GM23248 (cell line): ENCODE data around the gene ADM5. TPM values are rescaled to one million over a fixed set of nuclear protein-coding genes. Genes with fewer than 3 reads are reported as not detected.

Experiments used
- DNase-seq: peaks from one replicate; pipeline ENCODE4 v3.0.0-alpha.2; 2015
- H2AFZ ChIP-seq: fragments of 200-600 bp; sonication (generic); 2 replicates; pipeline ENCODE4 v1.6.1; 2016; ENCODE audit warnings: antibody characterized with exemption
- H3F3A ChIP-seq: fragments of 200-600 bp; sonication (generic); 2 replicates; pipeline ENCODE4 v1.6.1; 2016; ENCODE audit warnings: mild to moderate bottlenecking, antibody characterized with exemption, mixed run types; ENCODE audit not compliant: insufficient read depth
- H3K27ac ChIP-seq: fragments of 200-600 bp; sonication (generic); 2 replicates; pipeline ENCODE4 v1.5.1; 2016; ENCODE audit warnings: mild to moderate bottlenecking
- H3K27me3 ChIP-seq: fragments of 200-600 bp; sonication (generic); replicated peaks from 2 replicates; pipeline ENCODE4 v1.6.1; 2016; ENCODE audit warnings: mild to moderate bottlenecking; ENCODE audit not compliant: insufficient read depth
- H3K36me3 ChIP-seq: fragments of 200-600 bp; sonication (generic); 2 replicates; pipeline ENCODE4 v1.6.1; 2016; ENCODE audit warnings: low read depth, mild to moderate bottlenecking
- H3K4me1 ChIP-seq: fragments of 200-600 bp; sonication (generic); 2 replicates; pipeline ENCODE4 v1.6.1; 2016; ENCODE audit warnings: mild to moderate bottlenecking; ENCODE audit not compliant: insufficient read depth
- H3K4me2 ChIP-seq: fragments of 200-600 bp; sonication (generic); one replicate; pipeline ENCODE4 v1.6.1; 2016; ENCODE audit warnings: mild to moderate bottlenecking; ENCODE audit not compliant: unreplicated experiment
- H3K4me3 ChIP-seq: fragments of 200-600 bp; sonication (generic); 2 replicates; pipeline ENCODE4 v1.5.1; 2016; ENCODE audit warnings: mild to moderate bottlenecking
- H3K79me2 ChIP-seq: fragments of 200-600 bp; sonication (generic); 2 replicates; pipeline ENCODE4 v1.6.1; 2016; ENCODE audit warnings: mild to moderate bottlenecking; ENCODE audit not compliant: insufficient read depth
- H3K9ac ChIP-seq: fragments of 200-600 bp; sonication (generic); 2 replicates; pipeline ENCODE4 v1.6.1; 2016; ENCODE audit warnings: mild to moderate bottlenecking
- H3K9me2 ChIP-seq: fragments of 200-600 bp; sonication (generic); 2 replicates; pipeline ENCODE4 v1.6.1; 2016; ENCODE audit warnings: mixed run types, mild to moderate bottlenecking, moderate library complexity; ENCODE audit not compliant: insufficient read depth
- H3K9me3 ChIP-seq: fragments of 200-600 bp; sonication (generic); one replicate; pipeline ENCODE4 v1.6.1; 2017; ENCODE audit warnings: low read depth
- H4K20me1 ChIP-seq: fragments of 200-600 bp; sonication (generic); 2 replicates; pipeline ENCODE4 v1.6.0; 2016; ENCODE audit not compliant: insufficient read depth
- EZH2 ChIP-seq: fragments of 200-600 bp; sonication (generic); IDR thresholded peaks from 2 replicates; pipeline ENCODE4 v1.6.1; 2018; ENCODE audit warnings: antibody characterized with exemption, mild to moderate bottlenecking; ENCODE audit not compliant: insufficient read depth, poor library complexity, severe bottlenecking
- EZH2phosphoT487 ChIP-seq: fragments of 200-600 bp; sonication (generic); IDR thresholded peaks from 2 replicates; pipeline ENCODE4 v1.6.1; 2018; ENCODE audit warnings: antibody characterized with exemption, moderate library complexity, mild to moderate bottlenecking, low read depth; ENCODE audit not compliant: insufficient read depth
- WGBS, 2 experiments: methylation state at CpG; one replicate each; pipeline ENCODE4 v1.1.6; 2015 to 2017; ENCODE audit warnings: low lambda C conversion rate in 2 of 2, low coverage in 1 of 2; ENCODE audit errors: missing lambda C conversion rate in 2 of 2; 5-methylcytosine and 5-hydroxymethylcytosine counted together
- in situ Hi-C: fragments of 300-500 bp; cut with MboI; formaldehyde crosslinking; loops from 2 replicates; pipeline ENCODE4 v1.15.0; 2020
- polyA plus RNA-seq: library from polyadenylated mRNA; unstranded; fragments of >200 nt; fragmentation: Nextera tagmentation; extraction: Ambion mirVana; gene quantifications from 2 replicates; pipeline ENCODE4 v1.2.1, GENCODE V29; 2016
- total RNA-seq: library from RNA; depleted of rRNA; stranded (reverse); fragments of >200 nt; shearing (Covaris generic); gene quantifications from 2 replicates; pipeline ENCODE4 v1.2.3, GENCODE V29; 2014

ADM5 gene
- total and polyA plus RNA-seq, 2 experiments from 2014 or later, result 0.10 TPM; not detected in 1

- peaks cover 65% of the 10 kb centered on the region for H3K79me2 ChIP-seq
- peak; percentile 65 for DNase-seq
Measured at GRCh38 chr19:49682274-49682673, 7.1 kb upstream of the ADM5 start.

GRCh38 chr19:49683814-49684250 lies 5.6 kb upstream of the ADM5 start:
- no peak for TF ChIP-seq EZH2phosphoT487
- H3K9ac ChIP-seq, result no peak overlapping the region
- no peak for DNase-seq
- H3K79me2 ChIP-seq, result peaks cover 49% of the 10 kb centered on the region
- H3K9me3 ChIP-seq, result no peaks in the 10 kb centered on the region
- 94% methylated on average over 18 of the region's 18 CpGs for WGBS, 2 experiments
- H3K4me2 ChIP-seq, result no peak overlapping the region
- H3K27me3 ChIP-seq, result no peaks in the 10 kb centered on the region
- no peaks in the 10 kb centered on the region for H3K9me2 ChIP-seq
- H3K27ac ChIP-seq, result no peak overlapping the region
- H3K4me3 ChIP-seq, result no peak overlapping the region
- no peaks in the 10 kb centered on the region for H3F3A ChIP-seq
- H4K20me1 ChIP-seq, result no peaks in the 10 kb centered on the region
- H2AFZ ChIP-seq, result no peak overlapping the region
- H3K36me3 ChIP-seq, result peaks cover 11% of the 10 kb centered on the region; the same call in 1 of the 2 replicates
- 0 out of 2 replicates have a peak, but pooled peaks cover 4% of the 10 kb centered on the region for H3K4me1 ChIP-seq
- in situ Hi-C loops, result no loop called here

More at GRCh38 chr19:49682274-49682673, 7.1 kb upstream of the ADM5 start:
- H3K36me3 ChIP-seq, result peaks cover 11% of the 10 kb centered on the region; the same call in 1 of the 2 replicates
- no peaks in the 10 kb centered on the region for H3F3A ChIP-seq
- no peak overlapping the region for H3K27ac ChIP-seq
- no peak overlapping the region for H3K9ac ChIP-seq
- in situ Hi-C loops, result no loop called here
- no peak for TF ChIP-seq EZH2phosphoT487
- no peak for TF ChIP-seq EZH2
- H4K20me1 ChIP-seq, result no peaks in the 10 kb centered on the region
- no peak overlapping the region for H3K4me3 ChIP-seq
- H3K27me3 ChIP-seq, result no peaks in the 10 kb centered on the region
- no peaks in the 10 kb centered on the region for H3K9me2 ChIP-seq
- H3K4me2 ChIP-seq, result no peak overlapping the region
- H3K9me3 ChIP-seq, result no peaks in the 10 kb centered on the region
- H2AFZ ChIP-seq, result no peak overlapping the region
- 76 to 82% methylated on average over 8 of the region's 8 CpGs for WGBS, 2 experiments
- 0 out of 2 replicates have a peak, but pooled peaks cover 4% of the 10 kb centered on the region for H3K4me1 ChIP-seq

DNA sequence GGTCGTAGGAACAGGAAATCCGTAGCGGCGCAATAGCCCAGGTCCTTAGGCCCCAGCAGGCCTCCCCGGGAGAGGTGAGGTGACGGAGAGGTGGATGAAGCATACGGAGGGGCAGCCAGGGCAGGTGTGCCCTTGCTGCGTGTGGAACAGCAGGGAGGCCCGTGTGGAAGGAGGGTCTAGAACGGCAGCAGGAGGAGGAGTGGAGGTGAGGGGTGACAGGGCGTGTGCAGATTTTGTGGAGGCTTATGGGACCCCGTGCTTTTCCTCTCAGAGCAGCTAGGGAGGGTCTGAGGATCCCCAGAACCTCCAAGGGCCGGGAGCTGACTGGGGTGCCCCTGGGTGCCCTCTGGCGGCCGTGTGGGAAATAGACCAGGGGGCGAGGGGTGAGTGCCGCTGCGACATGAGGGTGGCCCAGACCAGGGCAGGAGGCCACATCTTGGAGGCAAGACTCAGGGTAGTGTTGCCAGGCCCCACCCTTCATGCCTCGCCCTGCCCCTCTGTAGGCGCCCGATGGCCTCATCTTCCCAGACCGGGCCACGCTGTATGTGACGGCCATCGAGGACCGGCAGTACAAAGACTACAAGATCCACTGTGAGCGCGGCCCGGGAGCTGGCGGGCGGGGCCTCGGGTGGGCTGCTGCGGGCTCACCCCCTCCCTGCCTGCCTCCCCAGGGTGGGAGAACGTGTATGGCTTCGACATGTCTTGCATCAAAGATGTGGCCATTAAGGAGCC lies 5.0 kb upstream of the ADM5 start:
- H3K4me3 ChIP-seq, result no peak overlapping the region
- H3F3A ChIP-seq, result no peaks in the 10 kb centered on the region
- 0 out of 2 replicates have a peak, but pooled peaks cover 4% of the 10 kb centered on the region for H3K4me1 ChIP-seq
- H2AFZ ChIP-seq, result no peak overlapping the region
- no peaks in the 10 kb centered on the region for H3K27me3 ChIP-seq
- no peak for TF ChIP-seq EZH2
- no peak for TF ChIP-seq EZH2phosphoT487
- H3K36me3 ChIP-seq, result peaks cover 11% of the 10 kb centered on the region; the same call in 1 of the 2 replicates
- no peak overlapping the region for H3K4me2 ChIP-seq
- H3K9me2 ChIP-seq, result no peaks in the 10 kb centered on the region
- H4K20me1 ChIP-seq, result no peaks in the 10 kb centered on the region
- H3K9me3 ChIP-seq, result no peaks in the 10 kb centered on the region
- no peak overlapping the region for H3K27ac ChIP-seq
- 70 to 74% methylated on average over 32 to 35 of the region's 35 CpGs for WGBS, 2 experiments
- H3K9ac ChIP-seq, result no peak overlapping the region
- in situ Hi-C loops, result no loop called here
- H3K79me2 ChIP-seq, result peaks cover 44% of the 10 kb centered on the region
- peak; percentile 47 for DNase-seq

DNA sequence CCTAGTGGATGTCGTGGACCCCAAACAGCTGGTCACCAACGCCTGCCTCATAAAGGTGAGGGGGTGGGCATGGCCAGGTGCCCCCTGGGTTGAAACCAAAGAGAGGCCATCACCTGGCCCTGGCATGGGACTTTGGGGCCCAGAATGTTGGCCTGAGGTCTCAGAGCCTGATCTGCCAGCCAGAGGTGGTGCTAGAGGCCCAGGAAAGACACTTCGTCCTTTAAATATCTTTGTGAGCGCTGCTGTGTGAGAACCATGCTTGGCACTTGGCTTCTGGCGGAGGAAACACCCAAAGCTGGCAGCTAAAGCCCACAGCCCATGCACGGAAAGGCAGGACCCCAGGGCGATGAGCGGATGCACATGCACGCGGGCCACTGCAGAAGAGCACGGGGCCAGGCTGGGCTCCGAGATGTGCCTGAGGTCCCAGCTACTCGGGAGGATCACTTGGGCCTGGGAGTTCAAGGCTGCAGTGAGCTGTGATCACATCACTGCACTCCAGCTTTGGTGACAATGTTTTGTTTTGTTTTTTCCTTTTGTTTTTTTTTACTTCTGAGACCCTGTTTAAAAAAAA lies 4.3 kb upstream of the ADM5 start:
- no peaks in the 10 kb centered on the region for H3K9me2 ChIP-seq
- no peaks in the 10 kb centered on the region for H3F3A ChIP-seq
- H3K4me1 ChIP-seq, result 0 out of 2 replicates have a peak, but pooled peaks cover 4% of the 10 kb centered on the region
- in situ Hi-C loops, result no loop called here
- no peaks in the 10 kb centered on the region for H4K20me1 ChIP-seq
- peaks cover 11% of the 10 kb centered on the region; the same call in 1 of the 2 replicates for H3K36me3 ChIP-seq
- no peaks in the 10 kb centered on the region for H3K27me3 ChIP-seq
- H2AFZ ChIP-seq, result no peak overlapping the region
- WGBS, 2 experiments, result 87 to 90% methylated on average over 13 of the region's 13 CpGs
- H3K79me2 ChIP-seq, result peaks cover 37% of the 10 kb centered on the region
- H3K9me3 ChIP-seq, result no peaks in the 10 kb centered on the region
- no peak overlapping the region for H3K9ac ChIP-seq
- no peak overlapping the region for H3K4me2 ChIP-seq
- TF ChIP-seq EZH2phosphoT487 (no peak), EZH2 (no peak)
- no peak overlapping the region for H3K27ac ChIP-seq
- peak; percentile 18 for DNase-seq
- no peak overlapping the region for H3K4me3 ChIP-seq
